ENCODE data around the gene OCIAD1. TPM values are rescaled to one million over a fixed set of nuclear protein-coding genes. Genes with fewer than 3 reads are reported as not detected.
"Not testable (repeated sequence)": the region's sequence is repeated elsewhere in the genome, so short reads cannot be mapped to it uniquely, and the experiment has no call there.

OCIAD1 gene
- polyA plus RNA-seq, 4 donors = 94.0 to 205 (median 124) TPM

- H3K4me1 ChIP-seq (ENCODE audit: control insufficient read depth in 3 of 3, insufficient read depth in 2 of 3, low read depth in 1 of 3, low read length in 2 of 3); H3K9me3 ChIP-seq (ENCODE audit: control insufficient read depth in 2 of 2, insufficient read depth in 1 of 2, low read depth in 1 of 2, low read length in 1 of 2); FAIRE-seq; DNase-seq; H3K36me3 ChIP-seq (ENCODE audit: control insufficient read depth in 3 of 3, insufficient read depth in 2 of 3, low read depth in 1 of 3, low read length in 3 of 3); H3K4me3 ChIP-seq (ENCODE audit: low read depth in 1 of 3, low read length in 3 of 3); H3K27me3 ChIP-seq (ENCODE audit: control insufficient read depth in 3 of 3, insufficient read depth in 3 of 3, low read length in 3 of 3); H3K27ac ChIP-seq (ENCODE audit: low read depth in 1 of 3, low read length in 2 of 3): not testable (repeated sequence)
- 82 to 88% (median 83%) methylated on average over 3 of the region's 3 CpGs for WGBS, 3 donors
These were observed 50.8 kb downstream of the OCIAD1 start for GRCh38 chr4:48881646-48882045.

GRCh38 chr4:48889750-48890149 lies 58.9 kb downstream of the OCIAD1 start:
- H3K4me3 ChIP-seq (ENCODE audit: low read depth in 1 of 3, low read length in 3 of 3); DNase-seq; FAIRE-seq; H3K9me3 ChIP-seq (ENCODE audit: control insufficient read depth in 2 of 2, insufficient read depth in 1 of 2, low read depth in 1 of 2, low read length in 1 of 2); H3K4me1 ChIP-seq (ENCODE audit: control insufficient read depth in 3 of 3, insufficient read depth in 2 of 3, low read depth in 1 of 3, low read length in 2 of 3); H3K27ac ChIP-seq (ENCODE audit: low read depth in 1 of 3, low read length in 2 of 3); H3K27me3 ChIP-seq (ENCODE audit: control insufficient read depth in 3 of 3, insufficient read depth in 3 of 3, low read length in 3 of 3): not testable (repeated sequence)
- peaks cover 2 to 24% (median 6%) of the 10 kb centered on the region in 3 donors for H3K36me3 ChIP-seq (ENCODE audit: control insufficient read depth in 3 of 3, insufficient read depth in 2 of 3, low read depth in 1 of 3, low read length in 3 of 3)
- 96 to 100% (median 99%) methylated on average over 3 of the region's 3 CpGs for WGBS, 3 donors

- peaks cover 2 to 24% (median 11%) of the 10 kb centered on the region in 3 donors for H3K36me3 ChIP-seq (ENCODE audit: control insufficient read depth in 3 of 3, insufficient read depth in 2 of 3, low read depth in 1 of 3, low read length in 3 of 3)
These were observed 60.2 kb downstream of the OCIAD1 start for GRCh38 chr4:48891028-48891619.

GRCh38 chr4:48896845-48897244 lies 66.0 kb downstream of the OCIAD1 start:
- Histone ChIP-seq H3K36me3 (ENCODE audit: control insufficient read depth in 3 of 3, insufficient read depth in 2 of 3, low read depth in 1 of 3, low read length in 3 of 3) (peaks cover 5 to 29% (median 19%) of the 10 kb centered on the region in 3 donors), H3K9me3 (ENCODE audit: control insufficient read depth in 2 of 2, insufficient read depth in 1 of 2, low read depth in 1 of 2, low read length in 1 of 2) (no peaks in the 10 kb centered on the region), H3K27ac (ENCODE audit: low read depth in 1 of 3, low read length in 2 of 3) (no peak overlapping the region), H3K27me3 (ENCODE audit: control insufficient read depth in 3 of 3, insufficient read depth in 3 of 3, low read length in 3 of 3) (no peaks in the 10 kb centered on the region), H3K4me1 (ENCODE audit: control insufficient read depth in 3 of 3, insufficient read depth in 2 of 3, low read depth in 1 of 3, low read length in 2 of 3) (no peaks in the 10 kb centered on the region), H3K4me3 (ENCODE audit: low read depth in 1 of 3, low read length in 3 of 3) (no peak overlapping the region)
- DNase-seq (no peak), FAIRE-seq (no peak)
- 85 to 96% (median 93%) methylated on average over 3 of the region's 3 CpGs for WGBS, 3 donors

More at GRCh38 chr4:48891028-48891619, 60.2 kb downstream of the OCIAD1 start:
- no peak for DNase-seq
- no peak overlapping the region for H3K27ac ChIP-seq (ENCODE audit: low read depth in 1 of 3, low read length in 2 of 3)
- no peak for FAIRE-seq
- H3K4me3 ChIP-seq (ENCODE audit: low read depth in 1 of 3, low read length in 3 of 3) = no peak overlapping the region
- H3K27me3 ChIP-seq (ENCODE audit: control insufficient read depth in 3 of 3, insufficient read depth in 3 of 3, low read length in 3 of 3) = no peaks in the 10 kb centered on the region
- H3K9me3 ChIP-seq (ENCODE audit: control insufficient read depth in 2 of 2, insufficient read depth in 1 of 2, low read depth in 1 of 2, low read length in 1 of 2) = no peaks in the 10 kb centered on the region
- H3K4me1 ChIP-seq (ENCODE audit: control insufficient read depth in 3 of 3, insufficient read depth in 2 of 3, low read depth in 1 of 3, low read length in 2 of 3) = no peaks in the 10 kb centered on the region

- Histone ChIP-seq H3K27ac (ENCODE audit: low read depth in 1 of 3, low read length in 2 of 3) (no peak overlapping the region), H3K27me3 (ENCODE audit: control insufficient read depth in 3 of 3, insufficient read depth in 3 of 3, low read length in 3 of 3) (no peaks in the 10 kb centered on the region), H3K9me3 (ENCODE audit: control insufficient read depth in 2 of 2, insufficient read depth in 1 of 2, low read depth in 1 of 2, low read length in 1 of 2) (no peaks in the 10 kb centered on the region), H3K4me3 (ENCODE audit: low read depth in 1 of 3, low read length in 3 of 3) (no peak overlapping the region), H3K4me1 (ENCODE audit: control insufficient read depth in 3 of 3, insufficient read depth in 2 of 3, low read depth in 1 of 3, low read length in 2 of 3) (no peaks in the 10 kb centered on the region), H3K36me3 (ENCODE audit: control insufficient read depth in 3 of 3, insufficient read depth in 2 of 3, low read depth in 1 of 3, low read length in 3 of 3) (peaks cover 5 to 36% (median 11%) of the 10 kb centered on the region in 3 donors)
- FAIRE-seq (no peak), DNase-seq (no peak)
- 71 to 88% (median 75%) methylated on average over 5 of the region's 5 CpGs for WGBS, 3 donors
These were observed 68.0 kb downstream of the OCIAD1 start for GRCh38 chr4:48898733-48899431.

- Histone ChIP-seq H3K4me1 (ENCODE audit: control insufficient read depth in 3 of 3, insufficient read depth in 2 of 3, low read depth in 1 of 3, low read length in 2 of 3) (no peaks in the 10 kb centered on the region), H3K4me3 (ENCODE audit: low read depth in 1 of 3, low read length in 3 of 3) (no peak overlapping the region), H3K9me3 (ENCODE audit: control insufficient read depth in 2 of 2, insufficient read depth in 1 of 2, low read depth in 1 of 2, low read length in 1 of 2) (no peaks in the 10 kb centered on the region), H3K27me3 (ENCODE audit: control insufficient read depth in 3 of 3, insufficient read depth in 3 of 3, low read length in 3 of 3) (no peaks in the 10 kb centered on the region), H3K27ac (ENCODE audit: low read depth in 1 of 3, low read length in 2 of 3) (no peak overlapping the region), H3K36me3 (ENCODE audit: control insufficient read depth in 3 of 3, insufficient read depth in 2 of 3, low read depth in 1 of 3, low read length in 3 of 3) (peaks cover 5 to 42% (median 11%) of the 10 kb centered on the region in 3 donors)
- DNase-seq (no peak), FAIRE-seq (no peak)
- 64 to 88% (median 71%) methylated on average over 1 of the region's 1 CpG for WGBS, 3 donors
These were observed 68.5 kb downstream of the OCIAD1 start for GRCh38 chr4:48899432-48899749.

GRCh38 chr4:48899950-48900349 lies 69.1 kb downstream of the OCIAD1 start:
- no peak for DNase-seq
- H3K27me3 ChIP-seq (ENCODE audit: control insufficient read depth in 3 of 3, insufficient read depth in 3 of 3, low read length in 3 of 3) = no peaks in the 10 kb centered on the region
- no peak for FAIRE-seq
- H3K4me1 ChIP-seq (ENCODE audit: control insufficient read depth in 3 of 3, insufficient read depth in 2 of 3, low read depth in 1 of 3, low read length in 2 of 3) = peaks cover 0 to 4% (median 3%) of the 10 kb centered on the region in 3 donors
- H3K36me3 ChIP-seq (ENCODE audit: control insufficient read depth in 3 of 3, insufficient read depth in 2 of 3, low read depth in 1 of 3, low read length in 3 of 3) = peaks cover 5 to 42% (median 11%) of the 10 kb centered on the region in 3 donors
- H3K4me3 ChIP-seq (ENCODE audit: low read depth in 1 of 3, low read length in 3 of 3) = no peak overlapping the region
- 89 to 96% (median 89%) methylated on average over 4 of the region's 4 CpGs for WGBS, 3 donors
- H3K27ac ChIP-seq (ENCODE audit: low read depth in 1 of 3, low read length in 2 of 3) = no peak overlapping the region
- no peaks in the 10 kb centered on the region for H3K9me3 ChIP-seq (ENCODE audit: control insufficient read depth in 2 of 2, insufficient read depth in 1 of 2, low read depth in 1 of 2, low read length in 1 of 2)

- FAIRE-seq = no peak
- Histone ChIP-seq H3K27ac (ENCODE audit: low read depth in 1 of 3, low read length in 2 of 3) (no peak overlapping the region), H3K36me3 (ENCODE audit: control insufficient read depth in 3 of 3, insufficient read depth in 2 of 3, low read depth in 1 of 3, low read length in 3 of 3) (peaks cover 5 to 36% (median 11%) of the 10 kb centered on the region in 3 donors), H3K4me1 (ENCODE audit: control insufficient read depth in 3 of 3, insufficient read depth in 2 of 3, low read depth in 1 of 3, low read length in 2 of 3) (peaks cover 2 to 5% (median 3%) of the 10 kb centered on the region in 3 donors), H3K9me3 (ENCODE audit: control insufficient read depth in 2 of 2, insufficient read depth in 1 of 2, low read depth in 1 of 2, low read length in 1 of 2) (no peaks in the 10 kb centered on the region), H3K4me3 (ENCODE audit: low read depth in 1 of 3, low read length in 3 of 3) (no peak overlapping the region), H3K27me3 (ENCODE audit: control insufficient read depth in 3 of 3, insufficient read depth in 3 of 3, low read length in 3 of 3) (no peaks in the 10 kb centered on the region)
- 93 to 96% (median 95%) methylated on average over 4 of the region's 4 CpGs for WGBS, 3 donors
- DNase-seq = no peak
These were observed 70.3 kb downstream of the OCIAD1 start for GRCh38 chr4:48901196-48901595.
